Stimulated activated naive CD8-positive, alpha-beta T cell treated with anti-CD3 and anti-CD28 coated beads, Interleukin-15, Interleukin-2, amounts not matched to agents 100 U/mL and 50 U/mL, for 24 hours (primary cell): ENCODE results near the gene KIRREL1.

Experiments used
- ATAC-seq: fragments of 150-1000 bp; cut with Tn5 transposase; one replicate; pipeline ENCODE4 v1.10.0; 2021
- DNase-seq: peaks from one replicate; pipeline ENCODE4 v3.0.0; 2021

Gene KIRREL1

GRCh38 chr1:158007667-158008386, 14.4 kb downstream of the KIRREL1 start:
- no peak for ATAC-seq
- DNase-seq: no peak

- ATAC-seq: no peak
- no peak for DNase-seq
These were observed 15.2 kb downstream of the KIRREL1 start for GRCh38 chr1:158008630-158009029.

GRCh38 chr1:158011714-158012113, 18.3 kb downstream of the KIRREL1 start:
- ATAC-seq: no peak
- DNase-seq: no peak

- ATAC-seq (no peak), DNase-seq (no peak)
These were observed 20.6 kb downstream of the KIRREL1 start for GRCh38 chr1:158013840-158014730.

GRCh38 chr1:158014731-158015320, 21.4 kb downstream of the KIRREL1 start:
- DNase-seq (no peak), ATAC-seq (no peak)

- ATAC-seq: no peak
- no peak for DNase-seq
These were observed 23.3 kb downstream of the KIRREL1 start for GRCh38 chr1:158016651-158017335.

- ATAC-seq (no peak), DNase-seq (no peak)
These were observed 24.6 kb downstream of the KIRREL1 start for GRCh38 chr1:158017800-158018595.

GRCh38 chr1:158019171-158019868, 25.9 kb downstream of the KIRREL1 start:
- ATAC-seq (no peak), DNase-seq (no peak)

GRCh38 chr1:158020259-158020885, 26.9 kb downstream of the KIRREL1 start:
- DNase-seq: no peak
- ATAC-seq: no peak

- no peak for ATAC-seq
- no peak for DNase-seq
These were observed 27.6 kb downstream of the KIRREL1 start for GRCh38 chr1:158020886-158021620.

GRCh38 chr1:158021721-158022120, 28.3 kb downstream of the KIRREL1 start:
- ATAC-seq: no peak

GRCh38 chr1:158022554-158023312, 29.3 kb downstream of the KIRREL1 start:
- DNase-seq: no peak
- ATAC-seq: no peak

More at GRCh38 chr1:158021721-158022120, 28.3 kb downstream of the KIRREL1 start:
- DNase-seq: no peak

- ATAC-seq: no peak
- DNase-seq: no peak
These were observed 31.3 kb downstream of the KIRREL1 start for GRCh38 chr1:158024737-158025136.

- ATAC-seq (no peak), DNase-seq (no peak)
These were observed 32.3 kb downstream of the KIRREL1 start for GRCh38 chr1:158025576-158026230.

GRCh38 chr1:158026651-158027050, 33.2 kb downstream of the KIRREL1 start:
- DNase-seq (no peak), ATAC-seq (no peak)

GRCh38 chr1:158027508-158027907, 34.1 kb downstream of the KIRREL1 start:
- DNase-seq: no peak
- ATAC-seq: no peak

GRCh38 chr1:158028969-158029368, 35.5 kb downstream of the KIRREL1 start:
- no peak for ATAC-seq

GRCh38 chr1:158035014-158035413, 41.6 kb downstream of the KIRREL1 start:
- ATAC-seq (no peak), DNase-seq (no peak)

More at GRCh38 chr1:158028969-158029368, 35.5 kb downstream of the KIRREL1 start:
- DNase-seq: no peak
